ENCODE data around the gene NME3.
"Not testable (repeated sequence)": the region's sequence is repeated elsewhere in the genome, so short reads cannot be mapped to it uniquely, and the experiment has no call there.

Gene NME3

DNA sequence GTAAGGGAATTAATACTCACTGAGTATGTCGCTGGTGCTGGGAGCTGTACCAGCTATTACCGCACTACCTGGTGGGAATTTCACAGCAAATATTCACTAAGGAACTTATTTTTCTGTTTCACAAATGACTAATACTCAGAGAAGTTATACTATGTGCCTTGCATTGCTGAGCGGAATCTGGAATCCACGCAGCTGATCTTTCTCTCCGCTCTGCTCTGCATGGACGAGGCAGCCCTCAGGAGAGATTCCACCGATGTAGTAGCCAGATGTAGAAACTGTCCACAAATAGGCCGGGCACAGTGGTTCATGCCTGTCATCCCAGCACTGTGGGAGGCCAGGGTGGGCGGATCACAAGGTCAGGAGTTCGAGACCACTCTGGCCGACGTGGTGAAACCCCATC lies 17.1 kb downstream of the NME3 start:
- DNase-seq (ENCODE audit: low read depth in 1 of 2, low spot score in 1 of 2): no peak

DNA sequence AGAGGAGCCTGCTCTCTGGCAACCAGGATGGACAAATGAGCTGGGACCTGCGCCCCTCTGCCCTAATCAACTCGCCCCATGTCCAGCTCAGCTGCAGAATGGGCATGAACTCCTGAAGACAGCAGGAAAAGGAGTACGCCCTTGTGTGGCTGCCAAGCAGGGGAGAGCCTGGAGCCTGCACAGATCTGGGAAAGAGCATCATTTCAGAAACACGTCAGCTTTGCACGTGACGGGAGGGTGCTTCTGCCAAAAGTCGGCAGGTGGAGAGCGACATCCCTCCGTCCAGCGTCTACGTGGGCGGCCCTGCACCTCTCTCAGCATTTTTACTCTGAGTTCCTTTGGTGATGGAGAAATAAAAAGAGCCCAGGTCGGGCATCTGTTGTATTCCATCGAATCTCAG lies 18.5 kb downstream of the NME3 start:
- DNase-seq (ENCODE audit: low read depth in 1 of 2, low spot score in 1 of 2): no peak

DNA sequence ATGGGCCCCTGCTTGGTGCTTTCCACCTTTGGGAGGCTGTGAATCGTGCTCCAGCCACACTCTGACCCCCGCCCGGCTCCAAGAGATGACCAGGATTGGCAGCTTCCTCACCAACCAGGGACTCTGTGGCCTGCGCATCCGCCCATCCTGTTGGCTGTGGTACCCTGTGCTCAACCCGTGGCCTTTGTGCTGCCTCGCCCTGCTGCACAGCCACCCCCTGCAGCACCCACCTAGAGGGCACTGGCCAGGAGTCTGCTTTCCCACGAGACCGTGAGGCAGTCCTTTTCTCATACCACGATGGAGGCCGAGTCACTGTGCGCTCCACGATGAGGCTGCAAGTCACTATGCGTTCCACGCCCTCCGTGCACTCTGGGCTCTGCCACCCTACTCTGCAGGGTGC lies 19.4 kb downstream of the NME3 start:
- no peak for DNase-seq (ENCODE audit: low read depth in 1 of 2, low spot score in 1 of 2)

DNA sequence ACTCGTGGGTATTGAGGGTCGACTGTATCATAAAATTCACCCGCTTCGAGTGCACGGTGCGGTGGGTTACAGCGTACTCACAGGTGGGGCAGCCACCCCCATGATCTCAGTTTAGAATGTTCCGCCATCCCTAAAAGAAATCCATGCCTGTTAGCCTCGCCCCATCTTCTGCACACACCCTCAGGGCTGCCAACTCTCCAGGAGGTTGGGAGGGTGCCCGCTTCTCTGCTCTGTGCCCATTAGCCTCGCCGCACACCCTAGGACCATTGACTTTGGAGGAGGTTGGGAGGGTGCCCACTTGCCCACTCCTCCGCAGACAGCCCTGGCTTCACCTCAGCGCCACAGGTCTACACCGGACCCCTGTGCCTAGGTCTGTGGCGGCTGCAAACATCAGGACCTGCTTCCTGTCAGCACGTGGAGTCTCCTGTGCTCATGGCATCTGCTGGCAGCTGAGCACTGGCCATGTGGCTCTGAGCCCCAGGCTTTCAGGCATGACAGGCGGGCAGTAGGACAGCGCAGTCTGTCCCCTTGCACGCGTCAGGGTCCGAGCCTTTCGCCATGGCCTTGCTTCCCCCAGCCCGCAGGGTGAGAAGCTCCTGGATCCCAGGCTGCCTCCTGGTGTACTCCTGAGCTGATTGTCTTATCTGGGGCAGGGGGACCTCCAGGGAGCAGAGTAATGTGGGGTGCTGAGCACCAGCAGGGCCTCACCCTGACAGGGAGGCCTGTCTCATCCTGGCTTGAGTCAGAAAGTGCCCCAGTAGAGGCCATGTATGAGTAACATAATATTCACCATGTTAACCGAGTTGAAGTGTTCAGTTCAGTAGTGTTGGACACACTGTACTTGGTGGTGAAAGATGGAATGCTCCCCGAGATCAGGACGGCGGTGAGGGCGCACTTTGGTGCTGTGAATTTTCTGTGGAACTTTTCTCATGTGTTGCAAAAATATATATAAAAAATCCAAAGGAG lies 21.9 kb downstream of the NME3 start:
- DNase-seq (ENCODE audit: low read depth in 1 of 2, low spot score in 1 of 2): no peak

GRCh38 chr16:1747934-1748333 lies 23.4 kb downstream of the NME3 start:
- DNase-seq (ENCODE audit: low read depth in 1 of 2, low spot score in 1 of 2): no peak

DNA sequence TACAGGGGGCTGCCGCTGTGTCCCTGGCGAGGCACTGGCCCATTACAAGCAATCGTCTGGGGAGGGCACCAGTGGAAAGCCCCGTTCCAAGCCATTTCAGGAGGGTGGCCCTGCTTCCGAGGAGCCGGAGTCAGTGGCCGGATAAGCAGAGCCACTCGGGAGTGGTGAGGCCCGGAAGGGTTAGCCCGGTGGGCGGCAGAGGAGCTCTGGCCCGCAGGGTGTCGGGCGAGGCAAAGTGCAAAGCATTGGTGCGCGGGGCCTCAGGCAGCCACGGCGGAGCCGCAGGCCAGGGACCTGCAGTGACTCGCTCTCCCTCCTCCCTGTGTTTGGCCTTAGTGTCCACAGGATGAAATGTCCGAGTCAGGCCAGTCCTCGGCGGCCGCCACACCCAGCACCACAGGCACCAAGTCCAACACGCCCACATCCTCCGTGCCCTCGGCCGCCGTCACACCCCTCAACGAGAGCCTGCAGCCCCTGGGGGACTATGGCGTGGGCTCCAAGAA lies 24.6 kb downstream of the NME3 start:
- DNase-seq (ENCODE audit: low read depth in 1 of 2, low spot score in 1 of 2): no peak

DNA sequence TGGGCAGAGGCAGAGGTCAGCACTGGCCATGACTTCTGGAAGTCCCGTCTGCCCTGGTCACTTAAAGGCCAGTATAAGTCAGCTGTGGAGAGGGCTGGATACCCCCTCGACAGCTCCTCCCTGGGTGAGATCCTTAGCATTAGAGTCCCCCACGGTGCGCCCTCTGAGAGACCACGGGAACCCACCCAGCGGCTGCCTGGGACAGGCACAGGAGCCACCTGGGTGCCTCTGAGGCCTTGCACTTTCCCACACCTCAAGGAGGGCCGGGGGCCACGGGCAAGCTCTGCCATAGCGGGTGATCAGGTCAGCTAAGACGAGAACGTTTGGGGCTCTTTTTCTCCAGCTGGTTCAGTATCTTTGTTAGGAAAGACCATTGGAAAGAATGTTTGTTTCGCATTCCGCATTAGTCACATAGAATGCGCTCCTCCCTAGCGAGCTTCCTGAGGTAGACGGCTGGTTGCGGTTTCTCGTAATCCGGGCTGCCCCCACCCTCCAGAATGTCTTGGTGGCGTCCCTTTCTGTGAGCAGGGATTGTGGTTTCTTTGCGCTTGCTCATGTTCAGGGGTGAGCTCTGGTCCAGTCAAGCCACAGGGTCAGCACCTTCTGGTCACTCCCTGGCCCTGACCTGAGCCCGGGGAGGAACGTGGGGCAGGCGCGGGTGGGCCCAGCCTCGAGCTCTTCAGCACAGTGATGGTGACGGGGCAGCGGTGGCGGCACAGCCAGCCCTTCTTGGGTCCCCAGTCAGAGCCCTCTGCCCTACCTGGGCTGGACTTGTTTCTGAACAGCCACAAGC lies 25.2 kb downstream of the NME3 start:
- no peak for DNase-seq (ENCODE audit: low read depth in 1 of 2, low spot score in 1 of 2)

- DNase-seq (ENCODE audit: low read depth in 1 of 2, low spot score in 1 of 2): no peak
These were observed 26.0 kb downstream of the NME3 start for GRCh38 chr16:1745181-1745899.

- DNase-seq (ENCODE audit: low read depth in 1 of 2, low spot score in 1 of 2): no peak
These were observed 27.0 kb downstream of the NME3 start for GRCh38 chr16:1744338-1744840.

DNA sequence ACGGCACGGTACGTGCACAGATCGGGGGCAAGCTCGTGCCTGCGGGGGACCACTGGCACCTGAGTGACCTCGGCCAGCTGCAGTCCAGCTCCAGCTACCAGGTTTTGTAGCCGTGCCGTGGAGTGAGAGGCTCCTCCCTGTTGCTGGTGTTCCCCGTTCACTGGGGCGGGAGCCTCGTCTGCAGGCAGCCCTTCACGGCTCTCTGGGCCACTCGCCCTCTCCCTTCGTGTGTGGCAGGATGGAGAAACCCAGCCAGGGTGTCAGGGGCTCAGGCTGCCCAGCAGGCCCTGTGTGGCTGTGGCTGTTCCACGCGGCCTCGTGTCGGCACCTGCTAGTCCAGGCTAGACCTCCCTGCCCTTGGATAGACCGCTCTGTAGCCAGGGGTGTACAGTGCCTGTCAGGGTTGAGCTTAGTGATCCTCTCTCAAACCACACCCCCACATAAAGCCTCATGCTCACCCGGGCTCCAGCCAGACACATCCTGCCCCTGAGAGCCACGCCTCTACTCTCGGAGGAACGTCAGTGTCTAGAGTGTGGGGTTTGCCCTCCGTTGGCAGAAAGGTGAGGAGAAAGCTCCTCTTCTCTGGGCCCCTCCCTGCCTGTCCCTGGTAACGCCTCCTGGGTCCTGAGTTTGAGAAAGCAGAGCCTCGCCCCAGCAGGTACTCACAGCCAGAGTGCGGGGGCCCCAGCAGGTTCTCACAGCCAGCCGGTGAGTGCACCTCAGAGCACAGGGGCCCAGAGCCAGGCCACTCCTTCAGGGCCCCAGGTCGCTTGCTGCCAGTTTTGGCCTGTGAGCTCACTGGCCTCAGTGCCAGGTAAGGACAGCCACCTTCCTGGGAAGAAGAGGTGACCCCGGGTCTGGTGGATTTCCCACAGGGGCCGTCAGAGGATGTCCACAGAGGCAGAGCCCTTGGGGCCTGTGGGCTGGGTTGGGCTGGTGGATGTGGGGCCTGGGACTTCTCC lies 27.7 kb downstream of the NME3 start:
- no peak for DNase-seq (ENCODE audit: low read depth in 1 of 2, low spot score in 1 of 2)

- no peak for DNase-seq (ENCODE audit: low read depth in 1 of 2, low spot score in 1 of 2)
These were observed 29.7 kb downstream of the NME3 start for GRCh38 chr16:1741553-1742165.

DNA sequence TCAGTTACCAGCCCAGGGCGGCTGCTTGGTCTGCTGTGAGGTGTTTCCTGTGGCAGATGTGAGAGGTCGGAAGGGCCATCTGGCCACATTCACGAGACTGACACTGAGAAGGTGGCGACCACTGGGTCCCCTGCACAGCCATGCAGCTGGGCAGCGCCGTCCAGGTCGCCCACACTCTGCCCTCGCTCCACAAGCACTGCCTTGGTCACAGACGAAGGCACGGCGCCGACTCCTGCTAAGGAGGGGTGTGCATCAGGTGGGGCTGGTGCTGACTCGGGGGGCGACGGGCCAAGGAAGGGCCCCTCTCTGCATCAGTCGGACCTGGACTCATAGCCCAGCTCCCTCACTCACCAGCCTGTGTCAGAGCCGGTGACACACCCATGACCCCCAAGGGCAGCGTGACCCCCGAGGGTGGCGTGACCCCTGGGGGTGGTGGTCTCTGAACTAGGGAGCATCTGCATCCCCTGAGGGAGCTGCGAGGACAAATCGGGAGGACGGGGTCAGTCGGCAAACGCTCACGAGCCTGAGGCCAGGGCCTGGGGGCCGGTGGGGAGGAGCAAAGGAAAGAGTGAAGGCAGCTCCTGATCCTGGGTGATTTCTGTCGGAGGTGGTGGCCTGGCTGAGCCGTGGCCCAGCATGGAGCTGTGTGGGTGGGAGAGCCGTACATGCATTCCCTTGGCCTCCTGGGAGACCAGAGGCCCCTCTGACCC lies 30.4 kb downstream of the NME3 start:
- DNase-seq (ENCODE audit: low read depth in 1 of 2, low spot score in 1 of 2): no peak

DNA sequence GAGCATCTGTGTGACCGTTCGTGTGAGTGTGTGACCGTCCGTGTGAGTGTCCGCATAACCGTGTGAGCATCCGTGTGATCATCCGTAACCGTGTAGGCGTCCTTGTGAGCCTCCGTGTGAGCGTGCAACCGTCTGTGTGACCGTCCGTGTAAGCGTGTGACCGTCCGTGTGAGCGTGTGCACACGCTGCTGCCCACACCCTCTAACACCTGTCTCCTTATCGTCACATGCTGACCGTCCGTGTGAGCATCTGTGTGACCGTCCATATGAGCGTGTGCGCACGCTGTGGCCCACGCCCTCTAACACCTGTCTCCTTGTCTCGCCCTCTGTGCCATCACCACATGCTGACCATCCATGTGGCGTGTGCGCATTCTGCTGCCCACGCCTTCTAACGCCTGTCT lies 31.1 kb downstream of the NME3 start:
- DNase-seq (ENCODE audit: low read depth in 1 of 2, low spot score in 1 of 2): no peak

DNA sequence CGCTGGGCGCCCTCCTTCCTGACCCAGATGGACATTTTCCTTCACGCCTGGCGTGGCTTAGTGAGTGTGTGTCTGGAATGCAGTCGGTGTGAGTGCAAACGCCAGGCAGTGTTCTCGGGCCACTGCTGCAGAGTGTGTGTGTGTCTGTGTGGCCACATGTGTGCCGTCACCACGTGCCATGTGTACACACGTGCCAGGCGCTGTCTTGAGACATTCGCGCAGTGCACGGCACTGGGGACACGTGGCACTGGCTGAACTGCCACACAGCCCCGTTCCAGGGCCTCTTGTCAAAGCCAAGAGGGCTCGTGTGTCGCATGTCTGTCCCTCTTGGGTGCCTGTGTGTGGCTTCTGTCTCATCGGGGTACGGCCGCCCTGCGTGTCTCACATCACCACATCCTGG lies 36.5 kb downstream of the NME3 start:
- DNase-seq (ENCODE audit: low read depth in 1 of 2, low spot score in 1 of 2): no peak

- no peak for DNase-seq (ENCODE audit: low read depth in 1 of 2, low spot score in 1 of 2)
These were observed 37.2 kb downstream of the NME3 start for GRCh38 chr16:1734123-1734522.

- DNase-seq (ENCODE audit: low read depth in 1 of 2, low spot score in 1 of 2): not testable (repeated sequence)
These were observed 38.8 kb downstream of the NME3 start for GRCh38 chr16:1732551-1732987.

- no peak for DNase-seq (ENCODE audit: low read depth in 1 of 2, low spot score in 1 of 2)
These were observed 39.3 kb downstream of the NME3 start for GRCh38 chr16:1732071-1732470.

- DNase-seq (ENCODE audit: low read depth in 1 of 2, low spot score in 1 of 2): no peak
These were observed 39.7 kb downstream of the NME3 start for GRCh38 chr16:1731603-1732002.

GRCh38 chr16:1731073-1731472 lies 40.3 kb downstream of the NME3 start:
- DNase-seq (ENCODE audit: low read depth in 1 of 2, low spot score in 1 of 2): no peak
